Measurements from ENCODE around the gene YIPF2.

Gene YIPF2

DNA sequence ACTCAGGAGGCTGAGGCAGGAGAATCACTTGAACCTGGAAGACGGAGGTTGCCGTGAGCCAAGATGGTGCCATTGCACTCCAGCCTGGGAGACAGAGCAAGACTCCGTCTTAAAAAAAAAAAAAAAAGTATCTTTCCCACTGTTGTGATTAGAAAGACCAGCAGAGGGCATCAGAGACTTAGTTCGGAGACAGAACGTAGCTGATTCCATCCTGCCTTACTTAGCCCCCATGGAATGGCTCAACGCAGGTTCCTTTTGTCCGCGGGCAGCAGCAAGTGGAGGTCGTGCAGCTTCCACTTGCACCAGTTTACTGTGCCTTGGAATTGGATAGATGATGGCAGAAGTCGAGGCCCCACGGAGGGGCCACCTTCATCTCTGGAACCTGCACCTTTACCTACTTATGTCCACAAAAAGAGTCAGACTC is 8.2 kb upstream of the YIPF2 start:
- Histone ChIP-seq H4K20me1 (peaks cover 32% of the 10 kb centered on the region), H3K4me1 (peaks cover 32% of the 10 kb centered on the region), H3K4me3 (no peak overlapping the region), H3K9me3 (no peaks in the 10 kb centered on the region), H3K27me3 (no peaks in the 10 kb centered on the region), H3K27ac (no peak overlapping the region), H3K4me2 (0 out of 2 replicates have a peak overlapping the region, but pooled peaks have one; percentile 28), H3K36me3 (peaks cover 29% of the 10 kb centered on the region), H3K9ac (no peak overlapping the region)
- no peak for TF ChIP-seq Cebpa-rat (IDR thresholded peaks at IDR 0.05)

- no peaks in the 10 kb centered on the region for H3K9me3 ChIP-seq
- TF ChIP-seq Cebpa-rat (IDR thresholded peaks at IDR 0.05), result no peak
- H3K4me1 ChIP-seq, result peaks cover 22% of the 10 kb centered on the region
- H3K27ac ChIP-seq, result no peak overlapping the region
- H3K4me3 ChIP-seq, result no peak overlapping the region
- 0 out of 2 replicates have a peak overlapping the region, but pooled peaks have one; percentile 22 for H3K9ac ChIP-seq
- no peaks in the 10 kb centered on the region for H3K27me3 ChIP-seq
- H4K20me1 ChIP-seq, result peaks cover 41% of the 10 kb centered on the region
- no peak overlapping the region for H3K4me2 ChIP-seq
- peaks cover 38% of the 10 kb centered on the region for H3K36me3 ChIP-seq
Observed at GRCh38 chr19:10935371-10936059, 7.1 kb upstream of the YIPF2 start.

DNA sequence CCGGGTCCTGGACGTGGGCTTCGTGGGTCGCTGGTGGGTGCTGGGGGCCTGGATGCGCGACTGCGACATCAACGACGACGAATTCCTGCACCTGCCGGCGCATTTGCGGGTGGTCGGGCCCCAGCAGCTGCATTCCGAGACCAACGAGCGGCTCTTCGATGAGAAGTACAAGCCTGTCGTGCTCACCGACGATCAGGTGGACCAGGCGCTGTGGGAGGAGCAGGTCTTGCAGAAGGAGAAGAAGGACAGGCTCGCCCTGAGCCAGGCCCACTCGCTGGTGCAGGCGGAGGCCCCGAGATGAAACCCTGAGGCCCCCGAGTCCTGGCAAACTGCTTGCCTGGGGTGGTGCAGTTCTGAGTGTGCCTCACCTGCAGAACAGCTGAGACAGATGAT is 959 bp upstream of the YIPF2 start:
- Histone ChIP-seq H3K9me3 (no peaks in the 10 kb centered on the region), H3K36me3 (peaks cover 46% of the 10 kb centered on the region), H3K4me2 (peak overlapping the region; percentile 100), H3K4me3 (peak overlapping the region; percentile 100), H4K20me1 (peaks cover 49% of the 10 kb centered on the region), H3K27ac (peak overlapping the region; percentile 90), H3K4me1 (peaks cover 26% of the 10 kb centered on the region), H3K27me3 (no peaks in the 10 kb centered on the region), H3K9ac (peak overlapping the region; percentile 94)
- no peak for TF ChIP-seq Cebpa-rat (IDR thresholded peaks at IDR 0.05)

- peak overlapping the region; percentile 90 for H3K27ac ChIP-seq
- H4K20me1 ChIP-seq, result peaks cover 56% of the 10 kb centered on the region
- peaks cover 51% of the 10 kb centered on the region for H3K36me3 ChIP-seq
- H3K9ac ChIP-seq, result peak overlapping the region; percentile 94
- peak overlapping the region; percentile 100 for H3K4me3 ChIP-seq
- H3K4me1 ChIP-seq, result peaks cover 26% of the 10 kb centered on the region
- no peaks in the 10 kb centered on the region for H3K9me3 ChIP-seq
- peak overlapping the region; percentile 100 for H3K4me2 ChIP-seq
- H3K27me3 ChIP-seq, result no peaks in the 10 kb centered on the region
- no peak for TF ChIP-seq Cebpa-rat (IDR thresholded peaks at IDR 0.05)
Observed at GRCh38 chr19:10927730-10928562, 493 bp downstream of the YIPF2 start.

DNA sequence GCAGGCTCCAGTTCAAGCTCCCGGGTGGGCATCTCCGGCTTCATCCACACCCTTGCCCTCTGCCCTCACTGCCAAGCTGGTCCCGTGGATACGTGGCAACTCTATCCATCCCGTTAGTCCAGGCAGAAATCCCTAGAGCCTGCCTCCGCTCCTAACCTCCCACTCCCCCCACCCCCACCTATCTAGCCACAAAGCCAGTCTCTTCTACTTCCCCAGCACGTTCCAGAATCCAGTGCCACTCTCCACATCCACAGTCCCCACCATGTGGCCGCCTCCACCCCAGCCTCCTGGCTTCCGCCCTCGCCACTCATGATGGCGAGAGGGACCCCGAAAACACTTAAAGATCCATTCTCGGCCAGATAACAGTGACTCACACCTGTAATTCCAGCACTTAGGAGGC is 3.8 kb downstream of the YIPF2 start:
- H3K4me1 ChIP-seq, result peaks cover 17% of the 10 kb centered on the region
- no peak overlapping the region for H3K9ac ChIP-seq
- H3K27ac ChIP-seq, result no peak overlapping the region
- H3K4me3 ChIP-seq, result no peak overlapping the region
- TF ChIP-seq Cebpa-rat (IDR thresholded peaks at IDR 0.05), result no peak
- no peak overlapping the region for H3K4me2 ChIP-seq
- no peaks in the 10 kb centered on the region for H3K9me3 ChIP-seq
- H4K20me1 ChIP-seq, result peaks cover 56% of the 10 kb centered on the region
- no peaks in the 10 kb centered on the region for H3K27me3 ChIP-seq
- H3K36me3 ChIP-seq, result peaks cover 61% of the 10 kb centered on the region

- Histone ChIP-seq H3K36me3 (peaks cover 72% of the 10 kb centered on the region), H3K4me1 (peaks cover 12% of the 10 kb centered on the region), H3K27ac (no peak overlapping the region), H3K9ac (no peak overlapping the region), H4K20me1 (peaks cover 58% of the 10 kb centered on the region), H3K27me3 (no peaks in the 10 kb centered on the region), H3K4me2 (no peak overlapping the region), H3K9me3 (no peaks in the 10 kb centered on the region), H3K4me3 (no peak overlapping the region)
- no peak for TF ChIP-seq Cebpa-rat (IDR thresholded peaks at IDR 0.05)
Observed at GRCh38 chr19:10923260-10924112, 5.0 kb downstream of the YIPF2 start.

DNA sequence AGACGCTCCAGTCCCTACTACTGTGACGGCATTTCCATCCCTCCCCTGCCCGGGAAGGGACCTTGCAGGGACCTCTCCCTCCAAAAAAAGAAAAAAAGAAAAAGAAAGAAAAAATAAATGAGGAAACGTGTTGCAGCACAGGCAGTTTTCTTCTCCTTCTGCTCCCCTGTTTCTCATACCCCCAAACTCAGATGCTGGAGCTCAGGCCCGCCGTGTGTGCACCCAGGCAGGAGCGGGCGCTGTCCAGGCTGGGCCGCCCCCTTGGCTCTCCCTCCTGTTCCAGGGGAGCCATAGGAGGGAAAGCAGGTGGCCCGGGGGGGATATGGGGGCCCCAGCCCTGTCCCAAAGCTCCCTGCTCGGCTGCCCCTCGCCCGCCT is 5.8 kb downstream of the YIPF2 start:
- peaks cover 8% of the 10 kb centered on the region for H3K4me1 ChIP-seq
- H3K9ac ChIP-seq, result no peak overlapping the region
- no peak overlapping the region for H3K4me2 ChIP-seq
- TF ChIP-seq Cebpa-rat (IDR thresholded peaks at IDR 0.05), result no peak
- H4K20me1 ChIP-seq, result peaks cover 61% of the 10 kb centered on the region
- H3K27ac ChIP-seq, result no peak overlapping the region
- H3K4me3 ChIP-seq, result no peak overlapping the region
- no peaks in the 10 kb centered on the region for H3K9me3 ChIP-seq
- peaks cover 81% of the 10 kb centered on the region for H3K36me3 ChIP-seq
- no peaks in the 10 kb centered on the region for H3K27me3 ChIP-seq

GRCh38 chr19:10921910-10922637 is 6.4 kb downstream of the YIPF2 start:
- Histone ChIP-seq H3K4me2 (no peak overlapping the region), H3K4me1 (peaks cover 2% of the 10 kb centered on the region; the same call in 1 of the 2 replicates), H3K9ac (no peak overlapping the region), H3K9me3 (no peaks in the 10 kb centered on the region), H4K20me1 (peaks cover 61% of the 10 kb centered on the region), H3K27ac (no peak overlapping the region), H3K4me3 (no peak overlapping the region), H3K27me3 (no peaks in the 10 kb centered on the region), H3K36me3 (peaks cover 86% of the 10 kb centered on the region)
- no peak for TF ChIP-seq Cebpa-rat (IDR thresholded peaks at IDR 0.05)

All from BLaER1 (cell line).